Panc1 (cell line): Measurements from ENCODE around the gene ACP7. TPM values are rescaled to one million over a fixed set of nuclear protein-coding genes. Genes with fewer than 3 reads are reported as not detected.
"Not testable (repeated sequence)": the region's sequence is repeated elsewhere in the genome, so short reads cannot be mapped to it uniquely, and the experiment has no call there.

Experiments used
- ATAC-seq: fragments of 200-7000 bp; cut with Tn5 transposase; 2 replicates; pipeline ENCODE4 v1.9.1; 2020; ENCODE audit warnings: mild to moderate bottlenecking, moderate library complexity
- BruUV-seq: library from RNA; stranded (reverse); fragments of 400-500 nt; replicated peaks from 2 replicates; lab custom pipeline; 2021; lab: Mats Ljungman, UMichigan
- CTCF ChIA-PET: fragments of 300-600 bp; sonication (Branson Sonifier 250); formaldehyde crosslinking; loops from one replicate; lab custom pipeline; 2022; ENCODE audit warnings: antibody characterized with exemption; lab: Charles Lee
- POLR2A ChIA-PET: fragments of 300-600 bp; sonication (Branson Sonifier 250); formaldehyde crosslinking; loops from one replicate; lab custom pipeline; 2022; ENCODE audit warnings: antibody characterized with exemption; lab: Charles Lee
- DNase-seq: peaks from one replicate; pipeline ENCODE4 v3.0.0-alpha.2; 2010; ENCODE audit warnings: low read depth, low spot score
- H3K27ac ChIP-seq: 2 replicates; pipeline ENCODE4 v1.5.1; 2011; ENCODE audit warnings: mild to moderate bottlenecking, low read length, inconsistent platforms
- H3K27me3 ChIP-seq: fragments of 200-500 bp; sonication (Bioruptor generic); 2 replicates; pipeline ENCODE4 v1.6.0; 2014; ENCODE audit warnings: low read length, inconsistent platforms; ENCODE audit not compliant: control insufficient read depth, insufficient read depth
- H3K36me3 ChIP-seq: fragments of 200-500 bp; sonication (Bioruptor generic); 2 replicates; pipeline ENCODE4 v1.5.1; 2014; ENCODE audit warnings: inconsistent platforms, mild to moderate bottlenecking, low read length, moderate library complexity; ENCODE audit not compliant: control insufficient read depth, insufficient read depth
- H3K4me1 ChIP-seq: 2 replicates; pipeline ENCODE4 v1.5.1; 2011; ENCODE audit warnings: inconsistent platforms, mild to moderate bottlenecking, low read length, moderate library complexity; ENCODE audit not compliant: control insufficient read depth, insufficient read depth
- H3K4me3 ChIP-seq, 2 experiments: 2 replicates each; pipeline ENCODE4 v1.5.1; 2011 to 2012; ENCODE audit warnings: low read depth in 2 of 2, low read length in 2 of 2, mild to moderate bottlenecking in 2 of 2, inconsistent platforms in 1 of 2, moderate library complexity in 1 of 2
- H3K9me3 ChIP-seq: fragments of 200-500 bp; sonication (Bioruptor generic); 2 replicates; pipeline ENCODE4 v1.5.1; 2014; ENCODE audit warnings: low read depth, mild to moderate bottlenecking, inconsistent platforms, low read length, moderate library complexity; ENCODE audit not compliant: control insufficient read depth, insufficient read depth
- CTCF ChIP-seq: fragments of 450-650 bp; IDR thresholded peaks from 2 replicates; pipeline ENCODE4 v1.5.1; 2017; ENCODE audit warnings: mild to moderate bottlenecking
- POLR2AphosphoS5 ChIP-seq: IDR thresholded peaks from 2 replicates; pipeline ENCODE4 v1.6.1; 2012; ENCODE audit warnings: mild to moderate bottlenecking, low read depth, low read length, moderate library complexity
- REST ChIP-seq, 2 experiments: IDR thresholded peaks; 2 replicates each; pipeline ENCODE4 v1.6.1; 2011 to 2012; ENCODE audit warnings: low read depth in 2 of 2, control low read depth in 1 of 2, low read length in 1 of 2, mild to moderate bottlenecking in 1 of 2, moderate library complexity in 1 of 2; ENCODE audit not compliant: insufficient read depth in 1 of 2
- SIN3A ChIP-seq: IDR thresholded peaks from 2 replicates; pipeline ENCODE4 v1.6.1; 2012; ENCODE audit warnings: low read depth, mild to moderate bottlenecking, low read length, moderate library complexity, borderline replicate concordance; ENCODE audit not compliant: insufficient read depth
- TCF7L2 ChIP-seq: IDR thresholded peaks from 2 replicates; pipeline ENCODE4 v1.6.1; 2011; ENCODE audit warnings: mild to moderate bottlenecking, low read depth, low read length, inconsistent platforms
- in situ Hi-C: cut with HindIII; loops from 2 replicates; pipeline ENCODE4 v1.10.0; 2016; ENCODE audit warnings: low sequenced_read_pairs, low pct_unique_long_range_greater_than_20kb
- intact Hi-C: fragments of 100-400 bp; cut with micrococcal nuclease; formaldehyde crosslinking; loops from one replicate; pipeline ENCODE4 v1.10.0; 2022; ENCODE audit not compliant: unreplicated experiment
- total RNA-seq: library from RNA; stranded (reverse); gene quantifications from one replicate; pipeline ENCODE4 v1.2.1, GENCODE V29; 2021; ENCODE audit not compliant: unreplicated experiment

ACP7 gene
- total RNA-seq, 1 experiment from 2014 or later: 10.3 TPM

GRCh38 chr19:39141929-39142328 lies 57.8 kb downstream of the ACP7 start:
- H3K4me3 ChIP-seq: no peak overlapping the region
- H3K9me3 ChIP-seq: no peaks in the 10 kb centered on the region
- H3K4me1 ChIP-seq: peaks cover 53% of the 10 kb centered on the region
- BruUV-seq: no TSS peak
- POLR2A ChIA-PET: no interaction called here
- no peaks in the 10 kb centered on the region for H3K36me3 ChIP-seq
- in situ Hi-C loops (no loop called here), intact Hi-C loops (no loop called here)
- DNase-seq (no peak), ATAC-seq (no peak)
- H3K27me3 ChIP-seq: no peaks in the 10 kb centered on the region
- no peak overlapping the region for H3K27ac ChIP-seq
- CTCF ChIA-PET: no interaction called here
- TF ChIP-seq TCF7L2 (no peak), REST (IDR thresholded peaks at IDR 0.05; ENCODE audit: insufficient read depth in 1 of 2, low read depth in 2 of 2, low read length in 1 of 2) (no peak), SIN3A (no peak), CTCF (no peak), POLR2AphosphoS5 (no peak)

- H3K9me3 ChIP-seq: no peaks in the 10 kb centered on the region
- ATAC-seq (no peak), DNase-seq (no peak)
- TF ChIP-seq TCF7L2 (no peak), CTCF (no peak), REST (IDR thresholded peaks at IDR 0.05; ENCODE audit: insufficient read depth in 1 of 2, low read depth in 2 of 2, low read length in 1 of 2) (no peak), POLR2AphosphoS5 (no peak), SIN3A (no peak)
- no peak overlapping the region for H3K27ac ChIP-seq
- peaks cover 48% of the 10 kb centered on the region for H3K4me1 ChIP-seq
- no TSS peak for BruUV-seq
- no peak overlapping the region for H3K4me3 ChIP-seq
- POLR2A ChIA-PET: no interaction called here
- H3K36me3 ChIP-seq: no peaks in the 10 kb centered on the region
- no peaks in the 10 kb centered on the region for H3K27me3 ChIP-seq
- in situ Hi-C loops (no loop called here), intact Hi-C loops (no loop called here)
- CTCF ChIA-PET: no interaction called here
These were observed 58.5 kb downstream of the ACP7 start for GRCh38 chr19:39142630-39143029.

- H3K27ac ChIP-seq, H3K4me3 ChIP-seq, CTCF ChIA-PET, DNase-seq, BruUV-seq, in situ Hi-C loops, H3K27me3 ChIP-seq, H3K9me3 ChIP-seq, ATAC-seq, intact Hi-C loops, H3K36me3 ChIP-seq: not testable (repeated sequence)
- POLR2A ChIA-PET: interaction anchor here (0.6 to 1.2 kb wide), 2 partner anchors 44 to 397 kb away, joined by 4 to 15 read pairs; no protein-coding TSS in a partner anchor
- H3K4me1 ChIP-seq: peaks cover 37% of the 10 kb centered on the region
These were observed 59.7 kb downstream of the ACP7 start for GRCh38 chr19:39143757-39144289.
